ENCODE results near the gene ZNF597.

The ZNF597 gene, protein sequence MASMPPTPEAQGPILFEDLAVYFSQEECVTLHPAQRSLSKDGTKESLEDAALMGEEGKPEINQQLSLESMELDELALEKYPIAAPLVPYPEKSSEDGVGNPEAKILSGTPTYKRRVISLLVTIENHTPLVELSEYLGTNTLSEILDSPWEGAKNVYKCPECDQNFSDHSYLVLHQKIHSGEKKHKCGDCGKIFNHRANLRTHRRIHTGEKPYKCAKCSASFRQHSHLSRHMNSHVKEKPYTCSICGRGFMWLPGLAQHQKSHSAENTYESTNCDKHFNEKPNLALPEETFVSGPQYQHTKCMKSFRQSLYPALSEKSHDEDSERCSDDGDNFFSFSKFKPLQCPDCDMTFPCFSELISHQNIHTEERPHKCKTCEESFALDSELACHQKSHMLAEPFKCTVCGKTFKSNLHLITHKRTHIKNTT

DNA sequence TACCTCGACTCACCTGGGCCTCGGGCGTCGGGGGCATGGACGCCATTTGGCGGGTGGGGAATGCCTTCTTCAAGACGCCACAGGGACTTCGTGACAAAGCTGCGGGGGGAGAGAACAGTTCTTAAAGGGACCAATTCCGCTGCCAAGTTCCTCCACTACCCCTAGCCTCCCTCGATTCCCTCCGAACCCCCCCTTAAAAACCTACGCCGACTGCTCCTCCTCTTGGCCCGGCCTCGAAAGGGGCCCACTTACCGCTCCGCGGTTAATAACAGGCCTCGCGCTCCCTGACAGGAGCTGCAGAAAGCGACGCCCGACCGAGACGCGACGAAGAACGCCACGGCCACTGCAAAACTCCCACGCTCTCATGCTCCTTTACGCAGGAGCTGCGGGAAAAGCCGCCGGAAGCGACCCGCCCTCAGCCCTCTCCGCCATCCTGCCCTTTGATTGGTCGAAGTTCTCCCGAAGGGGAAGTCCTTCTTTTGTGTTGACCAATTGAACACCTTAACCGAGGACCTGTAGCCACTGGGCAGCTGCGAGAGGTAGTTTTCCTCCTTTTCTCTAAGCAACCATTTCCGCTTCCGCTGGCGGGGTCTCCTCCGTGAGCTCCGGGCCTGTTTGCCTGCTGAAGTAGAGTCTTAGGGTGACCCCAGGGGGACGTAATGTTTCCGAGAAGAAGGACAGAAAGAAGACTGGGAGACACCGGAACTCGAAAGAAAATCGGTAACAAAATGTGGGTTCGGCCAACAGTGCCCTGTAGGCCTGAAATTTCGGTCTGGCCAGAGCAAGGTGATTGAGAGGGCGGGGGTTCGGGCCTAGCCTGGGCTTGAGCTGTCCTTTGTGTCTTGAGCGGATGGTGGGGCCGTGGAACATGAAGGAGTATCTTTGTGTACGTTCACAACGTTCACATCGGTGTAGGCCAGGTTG lies at the start of gene ZNF597, which contains the start of gene NAA60:
Gene ZNF597 (minus strand): TSS at position 397 of the 924 bp plus-strand sequence. CDS start 351 bp downstream, at position 46.
Gene NAA60 (plus strand): TSS at position 573 of the 924 bp plus-strand sequence. CDS start 32,548 bp downstream, outside the sequence.
- DNase-seq (ENCODE audit: low spot score): peak; percentile 87

- DNase-seq (ENCODE audit: low spot score): no peak
Measured at GRCh38 chr16:3492356-3492755, 49.1 kb upstream of the ZNF597 start.

DNA sequence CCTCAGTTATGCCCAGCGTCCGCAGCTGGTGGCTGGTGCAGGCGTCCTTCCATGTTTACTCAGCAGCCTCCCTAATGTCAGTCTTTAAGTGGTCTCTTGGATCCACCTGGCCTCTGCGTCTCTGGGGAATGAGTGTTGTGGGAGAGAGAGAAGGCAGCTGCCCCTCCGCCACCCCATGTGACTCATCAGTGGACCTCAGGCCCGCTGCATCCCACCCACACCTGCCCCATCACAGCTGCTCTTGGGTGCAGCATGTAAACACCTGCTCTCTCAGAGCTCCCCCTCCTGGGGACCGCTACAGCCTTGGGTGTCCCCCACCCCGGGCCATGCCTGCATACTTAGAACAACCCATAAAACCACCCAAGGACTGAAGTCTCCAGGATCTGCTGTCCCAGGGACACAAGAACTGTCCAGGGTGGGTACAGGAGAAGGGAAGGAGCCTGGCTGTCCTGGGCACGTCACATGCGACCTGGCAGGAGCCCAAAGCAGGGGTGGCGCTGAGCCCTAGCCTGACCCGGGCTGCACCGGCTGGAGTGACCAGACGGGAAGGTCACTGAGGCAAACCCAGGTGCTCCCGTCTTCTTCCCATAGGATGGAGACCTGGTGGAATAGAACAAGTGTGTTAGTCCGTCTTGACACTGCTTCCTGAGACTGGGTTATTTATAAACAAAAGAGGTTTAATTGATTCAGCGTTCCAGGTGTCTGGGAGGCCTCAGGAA lies 47.8 kb upstream of the ZNF597 start:
- DNase-seq (ENCODE audit: low spot score): peak; percentile 17

- no peak for DNase-seq (ENCODE audit: low spot score)
Measured at GRCh38 chr16:3488801-3489200, 45.5 kb upstream of the ZNF597 start.

GRCh38 chr16:3487521-3488410 lies 44.5 kb upstream of the ZNF597 start:
- no peak for DNase-seq (ENCODE audit: low spot score)

DNA sequence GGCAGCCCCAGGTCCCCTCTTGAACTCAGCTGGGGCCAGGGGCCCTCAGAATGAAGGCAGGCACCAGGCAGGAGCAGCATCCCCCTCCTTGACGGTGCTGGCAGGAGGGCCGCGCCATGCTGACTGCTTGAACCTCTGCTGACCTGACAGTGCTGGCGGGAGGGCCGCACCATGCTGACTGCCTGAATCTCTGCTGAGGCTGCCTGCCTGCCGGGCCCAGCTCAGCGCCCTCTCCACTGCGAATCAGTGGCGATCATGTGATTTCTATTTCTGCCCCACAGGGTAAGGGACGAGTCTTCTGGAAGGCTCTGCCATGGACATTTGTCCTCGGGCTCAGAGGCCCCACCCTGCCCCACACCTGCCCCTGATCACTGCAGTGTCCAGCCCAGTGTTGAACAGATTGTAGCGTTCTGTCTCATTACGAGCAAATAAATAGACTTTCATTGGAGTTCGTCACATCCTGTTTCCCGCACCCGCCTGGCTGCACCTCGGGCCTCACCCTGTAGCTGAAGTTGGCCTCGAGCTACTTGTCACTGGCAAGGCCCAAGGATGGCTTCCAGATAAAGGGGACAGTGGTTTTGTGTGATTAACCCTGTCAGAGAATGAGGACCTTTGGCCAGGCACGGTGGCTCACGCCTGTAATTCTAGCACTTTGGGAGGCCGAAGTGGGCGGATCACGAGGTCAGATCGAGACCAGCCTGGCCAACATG lies 43.4 kb upstream of the ZNF597 start:
- no peak for DNase-seq (ENCODE audit: low spot score)

GRCh38 chr16:3485821-3486505 lies 42.7 kb upstream of the ZNF597 start:
- DNase-seq (ENCODE audit: low spot score): no peak

GRCh38 chr16:3485097-3485745 lies 41.9 kb upstream of the ZNF597 start:
- DNase-seq (ENCODE audit: low spot score): no peak

DNA sequence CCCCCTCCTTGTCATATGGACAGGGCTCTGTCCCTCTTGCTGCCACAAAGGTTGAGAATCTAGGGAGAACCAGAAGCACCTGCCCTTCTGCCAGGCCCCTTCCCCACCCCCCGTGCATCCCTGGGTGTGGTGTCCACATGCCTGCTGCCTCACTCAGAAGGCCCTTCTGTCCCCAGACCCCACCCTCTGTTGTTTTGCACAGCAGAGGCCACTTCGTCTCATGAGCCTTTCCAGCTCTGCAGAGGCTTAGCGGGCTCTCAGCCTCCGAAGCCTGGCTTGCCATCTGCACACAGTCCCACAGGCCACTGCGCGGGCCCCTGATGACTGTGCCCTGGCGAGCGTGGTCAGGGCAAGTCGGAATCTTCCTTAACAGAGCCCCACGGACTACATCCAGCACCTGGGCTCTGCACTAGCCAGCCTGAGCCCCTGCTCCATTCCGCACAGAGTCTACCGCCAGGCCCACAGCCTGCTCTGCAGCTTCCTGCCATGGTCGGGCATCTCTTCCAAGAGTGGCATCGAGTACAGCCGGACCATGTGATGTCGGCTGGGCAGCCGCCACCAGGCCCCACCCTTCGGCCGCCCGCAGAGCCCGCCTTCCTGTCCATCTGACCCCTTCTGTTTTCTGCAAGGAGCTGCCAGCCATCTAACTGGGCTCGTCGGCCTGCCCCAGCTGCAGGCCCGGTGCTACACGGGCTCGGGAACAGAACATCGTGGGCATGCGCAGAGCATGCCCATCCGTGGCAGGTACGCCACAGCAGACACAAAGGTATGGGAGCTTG lies 41.2 kb upstream of the ZNF597 start:
- DNase-seq (ENCODE audit: low spot score): no peak

- no peak for DNase-seq (ENCODE audit: low spot score)
Measured at GRCh38 chr16:3482659-3483241, 39.4 kb upstream of the ZNF597 start.

DNA sequence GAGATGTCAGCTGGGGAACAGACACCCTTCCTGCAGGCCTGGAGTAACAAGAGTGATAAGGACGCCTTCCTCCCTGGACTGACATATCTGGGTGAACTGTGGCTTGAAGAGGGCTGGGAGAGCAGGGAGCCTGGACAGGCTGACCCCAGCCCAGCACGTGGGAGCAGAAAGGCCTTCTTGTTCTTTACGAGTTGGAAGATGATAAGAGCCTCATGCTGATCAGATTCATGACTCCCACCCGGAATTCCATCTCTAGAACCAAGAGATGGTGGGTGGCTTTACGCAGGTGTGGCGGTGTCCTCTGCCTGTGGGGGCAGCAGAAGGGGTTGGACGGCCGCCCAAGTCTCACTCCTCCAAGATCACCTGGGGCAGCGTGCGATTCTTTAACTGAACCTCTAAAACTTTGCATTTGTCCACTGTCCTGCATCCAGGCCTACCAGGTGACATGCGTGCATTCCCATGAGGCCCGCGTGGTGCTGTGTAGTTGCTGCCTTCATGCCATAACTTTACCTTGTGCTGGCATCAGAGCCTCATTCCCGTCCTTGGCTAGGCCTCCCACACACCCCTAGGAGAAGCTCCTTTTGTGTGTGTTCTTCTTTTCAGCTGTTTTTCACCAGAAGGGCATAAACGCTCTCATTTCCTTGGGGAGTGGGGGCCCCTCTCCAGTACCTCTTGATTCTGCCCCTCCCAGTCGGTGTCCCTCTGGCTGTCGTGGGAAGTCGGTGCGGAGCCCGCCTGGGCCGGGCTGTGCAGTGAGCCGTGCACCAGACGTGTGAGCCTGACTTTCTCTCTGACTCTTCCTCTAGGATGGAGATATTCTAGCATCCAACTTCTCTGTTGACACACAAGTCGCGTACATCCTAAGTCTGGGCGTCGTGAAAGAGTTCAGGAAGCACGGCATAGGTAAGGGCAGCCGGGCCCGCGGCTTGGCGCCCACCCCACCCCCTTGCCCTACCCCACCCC lies 38.7 kb upstream of the ZNF597 start:
- DNase-seq (ENCODE audit: low spot score): no peak

- DNase-seq (ENCODE audit: low spot score): peak; percentile 56
Measured at GRCh38 chr16:3480901-3481695, 37.8 kb upstream of the ZNF597 start.

DNA sequence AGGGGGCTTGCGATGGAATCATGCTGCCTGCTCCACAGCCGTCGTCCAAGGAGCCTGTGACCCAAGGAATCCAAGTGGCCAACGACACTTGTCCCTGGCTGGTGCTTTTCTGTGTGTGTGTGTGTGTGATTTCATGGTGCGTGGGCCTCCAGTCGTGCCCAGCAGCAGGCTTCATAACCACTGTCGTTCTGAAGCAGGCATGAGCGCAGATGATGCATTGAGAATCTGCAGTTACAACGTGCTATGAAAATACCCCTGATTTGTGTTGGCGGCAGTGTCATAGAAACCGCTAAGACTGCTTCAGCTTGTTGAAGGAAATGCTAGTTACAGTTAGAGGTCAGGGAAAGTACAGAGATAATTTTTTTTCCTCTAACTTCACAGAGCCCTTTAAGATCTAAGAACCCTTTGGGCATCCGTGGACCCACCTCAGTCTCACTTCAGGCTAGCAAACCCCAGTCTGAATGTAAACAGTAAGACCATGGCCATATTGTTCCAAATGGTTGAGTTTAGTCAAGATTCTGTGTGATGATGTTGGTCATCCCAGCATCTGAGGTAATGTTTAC lies 36.4 kb upstream of the ZNF597 start:
- no peak for DNase-seq (ENCODE audit: low spot score)

DNA sequence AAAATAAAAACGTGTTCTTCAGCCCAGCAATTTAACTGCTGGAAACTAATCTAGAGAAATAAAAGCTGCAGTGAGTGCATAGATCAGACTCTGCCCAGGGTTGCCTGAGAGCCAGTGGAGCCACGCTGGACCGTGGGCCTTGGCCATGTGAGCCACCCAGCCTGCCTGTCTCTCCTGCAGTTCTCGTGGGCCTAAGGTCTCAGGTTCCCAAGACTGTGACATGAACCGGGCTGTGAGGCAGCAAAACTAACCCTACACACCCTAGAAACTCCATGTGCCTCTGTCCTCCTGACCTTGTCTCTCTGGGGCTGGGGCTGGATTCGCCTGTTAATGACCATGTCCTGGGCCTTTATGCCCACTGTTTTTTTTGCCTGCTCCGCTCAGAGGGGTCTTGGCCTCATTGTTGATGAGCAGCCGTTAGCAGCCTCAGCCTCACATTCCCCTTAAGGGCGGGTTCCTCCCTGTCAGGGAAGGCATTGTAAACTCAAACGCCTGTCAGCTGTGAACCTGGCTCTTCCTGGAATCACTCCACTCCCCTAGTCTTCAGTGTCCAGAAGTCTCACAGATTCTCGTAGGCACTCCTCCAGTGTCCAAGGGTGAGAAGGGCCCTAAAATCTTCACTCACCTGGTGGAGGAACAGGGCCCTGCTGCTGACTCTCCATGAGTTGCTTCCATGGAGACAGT lies 35.1 kb upstream of the ZNF597 start:
- DNase-seq (ENCODE audit: low spot score): no peak

DNA sequence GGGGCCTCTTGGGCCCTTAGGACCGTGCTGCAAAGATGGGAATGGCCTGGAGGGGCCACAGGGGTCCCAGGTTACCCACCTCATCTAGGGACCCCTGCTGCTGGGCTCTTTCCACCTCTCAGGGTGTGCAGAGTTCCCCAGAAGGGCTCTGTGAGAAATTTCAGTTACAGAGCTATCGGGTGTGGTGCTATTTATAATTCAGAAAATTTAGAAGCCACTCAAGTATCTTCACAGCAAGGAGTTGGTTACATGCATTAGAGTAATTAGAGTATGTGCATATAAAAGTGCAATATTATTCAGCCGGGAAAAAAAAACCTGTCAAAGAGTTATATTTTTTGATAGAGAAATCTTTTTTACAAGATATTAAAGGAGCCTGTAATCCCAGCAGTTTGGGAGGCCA lies 33.1 kb upstream of the ZNF597 start:
- no peak for DNase-seq (ENCODE audit: low spot score)

All from AG08396 (cell line).